WTC11 (cell line): ENCODE results near the gene SETD1B. TPM values are rescaled to one million over a fixed set of nuclear protein-coding genes. Genes with fewer than 3 reads are reported as not detected.

Experiments
- ATAC-seq: fragments of 200-7000 bp; cut with Tn5 transposase; 2 replicates; pipeline ENCODE4 v1.10.0; 2021; ENCODE audit warnings: mild to moderate bottlenecking, moderate library complexity
- CTCF ChIA-PET: fragments of 300-600 bp; sonication (Branson Sonifier 250); formaldehyde crosslinking; loops from one replicate; lab custom pipeline; 2021; ENCODE audit warnings: antibody characterized with exemption; lab: Charles Lee
- POLR2A ChIA-PET: fragments of 350-600 bp; sonication (Branson Sonifier 250); formaldehyde crosslinking; loops from one replicate; lab custom pipeline; 2021; ENCODE audit warnings: antibody characterized with exemption; lab: Charles Lee
- DNase-seq: peaks from one replicate; pipeline ENCODE4 v3.0.0; 2021; ENCODE audit warnings: low spot score
- H3K27ac Mint-ChIP-seq: 2 replicates; pipeline ENCODE4 v1.8.0; 2021; ENCODE audit warnings: mixed read lengths
- H3K27me3 Mint-ChIP-seq: 2 replicates; pipeline ENCODE4 v1.8.0; 2021; ENCODE audit warnings: low read depth, mild to moderate bottlenecking, moderate library complexity, mixed read lengths
- H3K36me3 Mint-ChIP-seq: 2 replicates; pipeline ENCODE4 v1.8.0; 2021; ENCODE audit warnings: mixed read lengths
- H3K4me1 Mint-ChIP-seq: 2 replicates; pipeline ENCODE4 v1.8.0; 2022; ENCODE audit warnings: mixed read lengths
- H3K4me3 Mint-ChIP-seq: 2 replicates; pipeline ENCODE4 v1.8.0; 2021; ENCODE audit warnings: mild to moderate bottlenecking, moderate library complexity, mixed read lengths
- H3K9me3 Mint-ChIP-seq: 2 replicates; pipeline ENCODE4 v1.8.0; 2021; ENCODE audit warnings: mixed read lengths
- CREM ChIP-seq: sonication (generic); formaldehyde crosslinking; IDR thresholded peaks from 2 replicates; pipeline ENCODE4 v1.8.1; 2022; ENCODE audit warnings: mild to moderate bottlenecking, missing genetic modification reagents, moderate library complexity
- FOXP1 ChIP-seq: sonication (generic); formaldehyde crosslinking; IDR thresholded peaks from 2 replicates; pipeline ENCODE4 v1.8.0; 2022; ENCODE audit warnings: missing genetic modification reagents, mild to moderate bottlenecking, moderate library complexity, borderline replicate concordance
- NR3C1 ChIP-seq: sonication (generic); formaldehyde crosslinking; conservative IDR thresholded peaks from 2 replicates; pipeline ENCODE4 v1.8.1; 2023; ENCODE audit warnings: low read depth, mild to moderate bottlenecking, missing genetic modification reagents
- SMAD4 ChIP-seq: sonication (generic); formaldehyde crosslinking; IDR thresholded peaks from 2 replicates; pipeline ENCODE4 v1.8.0; 2022; ENCODE audit warnings: mild to moderate bottlenecking, missing genetic modification reagents
- SP1 ChIP-seq: sonication (generic); formaldehyde crosslinking; conservative IDR thresholded peaks from 2 replicates; pipeline ENCODE4 v1.8.1; 2022; ENCODE audit warnings: missing genetic modification reagents
- TEAD4 ChIP-seq: sonication (generic); formaldehyde crosslinking; IDR thresholded peaks from 2 replicates; pipeline ENCODE4 v1.8.0; 2022; ENCODE audit warnings: mild to moderate bottlenecking, missing genetic modification reagents
- ZNF121 ChIP-seq: sonication (generic); formaldehyde crosslinking; IDR thresholded peaks from 2 replicates; pipeline ENCODE4 v1.8.0; 2023; ENCODE audit warnings: missing genetic modification reagents
- total RNA-seq: library from RNA; stranded (reverse); gene quantifications from 3 replicates; pipeline ENCODE4 v1.2.3, GENCODE V29; 2021
- TF ChIP-seq, protein P1 (sequence below): sonication (generic); formaldehyde crosslinking; IDR thresholded peaks from 2 replicates; pipeline ENCODE4 v1.8.1; 2022; ENCODE audit warnings: mild to moderate bottlenecking, moderate library complexity, missing genetic modification reagents
- TF ChIP-seq, protein P2 (sequence below): fragments of 250-450 bp; sonication (Bioruptor Pico); conservative IDR thresholded peaks from 2 replicates; pipeline ENCODE4 v1.9.0; 2021; ENCODE audit warnings: mild to moderate bottlenecking
- TF ChIP-seq, protein P3 (sequence below): sonication (generic); formaldehyde crosslinking; IDR thresholded peaks from 2 replicates; pipeline ENCODE4 v1.8.1; 2023; ENCODE audit warnings: mild to moderate bottlenecking, missing genetic modification reagents, moderate library complexity
- TF ChIP-seq, protein P4 (sequence below): sonication (generic); formaldehyde crosslinking; IDR thresholded peaks from 2 replicates; pipeline ENCODE4 v1.8.0; 2023; ENCODE audit warnings: missing genetic modification reagents, mild to moderate bottlenecking, borderline replicate concordance
- TF ChIP-seq, protein P5 (sequence below): sonication (generic); formaldehyde crosslinking; IDR thresholded peaks from 2 replicates; pipeline ENCODE4 v1.8.1; 2022; ENCODE audit warnings: low read depth, mild to moderate bottlenecking, moderate library complexity, missing genetic modification reagents, borderline replicate concordance
- TF ChIP-seq, protein P6 (sequence below): fragments of 250-450 bp; sonication (Bioruptor Pico); IDR thresholded peaks from 2 replicates; pipeline ENCODE4 v1.8.0; 2021; ENCODE audit warnings: mild to moderate bottlenecking
- TF ChIP-seq, protein P7 (sequence below): fragments of 250-450 bp; sonication (Bioruptor Pico); IDR thresholded peaks from 2 replicates; pipeline ENCODE4 v1.9.0; 2021; ENCODE audit warnings: mild to moderate bottlenecking
- TF ChIP-seq, protein P8 (sequence below): sonication (generic); formaldehyde crosslinking; IDR thresholded peaks from 2 replicates; pipeline ENCODE4 v1.8.1; 2023; ENCODE audit warnings: mild to moderate bottlenecking, missing genetic modification reagents

The SETD1B gene
- total RNA-seq, 1 experiment from 2014 or later, result 19.5 TPM

DNA sequence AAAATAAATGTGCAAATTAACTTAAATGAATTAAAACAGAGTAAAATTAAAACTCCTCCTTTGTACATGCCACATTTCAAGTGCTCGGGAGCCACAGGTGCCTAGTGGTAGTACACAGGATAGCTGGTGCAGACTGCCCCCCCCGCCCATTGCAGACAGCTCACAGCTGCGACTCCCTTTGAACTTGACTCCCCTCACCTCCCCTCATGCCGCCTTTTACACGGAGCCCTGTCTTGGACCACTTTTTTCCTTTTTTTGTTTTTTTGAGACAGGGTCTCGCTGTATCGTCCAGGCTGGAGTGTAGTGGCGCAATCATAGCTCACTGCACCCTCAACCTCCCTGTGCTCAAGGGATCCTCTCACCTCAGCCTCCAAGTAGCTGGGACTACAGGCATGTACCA, 11.5 kb downstream of the SETD1B start:
- Mint-ChIP-seq H3K36me3 (peaks cover 18% of the 10 kb centered on the region), H3K27ac (no peak overlapping the region), H3K4me1 (peaks cover 23% of the 10 kb centered on the region), H3K9me3 (no peaks in the 10 kb centered on the region), H3K4me3 (no peak overlapping the region), H3K27me3 (no peaks in the 10 kb centered on the region)
- TF ChIP-seq ZNF121 (peak; percentile 60; the same call in 1 of the 2 replicates), SP1 (CRISPR knock-in tag) (no peak)
- TF ChIP-seq, protein P1, sequence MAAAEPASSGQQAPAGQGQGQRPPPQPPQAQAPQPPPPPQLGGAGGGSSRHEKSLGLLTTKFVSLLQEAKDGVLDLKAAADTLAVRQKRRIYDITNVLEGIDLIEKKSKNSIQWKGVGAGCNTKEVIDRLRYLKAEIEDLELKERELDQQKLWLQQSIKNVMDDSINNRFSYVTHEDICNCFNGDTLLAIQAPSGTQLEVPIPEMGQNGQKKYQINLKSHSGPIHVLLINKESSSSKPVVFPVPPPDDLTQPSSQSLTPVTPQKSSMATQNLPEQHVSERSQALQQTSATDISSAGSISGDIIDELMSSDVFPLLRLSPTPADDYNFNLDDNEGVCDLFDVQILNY, result no peak
- DNase-seq (no peak), ATAC-seq (no peak)
- POLR2A ChIA-PET, result interaction anchor here (1.2 kb wide), 1 partner anchor 13 kb away, joined by 3 read pairs; no protein-coding TSS in a partner anchor
- CTCF ChIA-PET, result interaction anchor here (0.9 to 2.0 kb wide), 2 partner anchors 12 to 20 kb away, joined by 3 to 4 read pairs; no protein-coding TSS in a partner anchor

DNA sequence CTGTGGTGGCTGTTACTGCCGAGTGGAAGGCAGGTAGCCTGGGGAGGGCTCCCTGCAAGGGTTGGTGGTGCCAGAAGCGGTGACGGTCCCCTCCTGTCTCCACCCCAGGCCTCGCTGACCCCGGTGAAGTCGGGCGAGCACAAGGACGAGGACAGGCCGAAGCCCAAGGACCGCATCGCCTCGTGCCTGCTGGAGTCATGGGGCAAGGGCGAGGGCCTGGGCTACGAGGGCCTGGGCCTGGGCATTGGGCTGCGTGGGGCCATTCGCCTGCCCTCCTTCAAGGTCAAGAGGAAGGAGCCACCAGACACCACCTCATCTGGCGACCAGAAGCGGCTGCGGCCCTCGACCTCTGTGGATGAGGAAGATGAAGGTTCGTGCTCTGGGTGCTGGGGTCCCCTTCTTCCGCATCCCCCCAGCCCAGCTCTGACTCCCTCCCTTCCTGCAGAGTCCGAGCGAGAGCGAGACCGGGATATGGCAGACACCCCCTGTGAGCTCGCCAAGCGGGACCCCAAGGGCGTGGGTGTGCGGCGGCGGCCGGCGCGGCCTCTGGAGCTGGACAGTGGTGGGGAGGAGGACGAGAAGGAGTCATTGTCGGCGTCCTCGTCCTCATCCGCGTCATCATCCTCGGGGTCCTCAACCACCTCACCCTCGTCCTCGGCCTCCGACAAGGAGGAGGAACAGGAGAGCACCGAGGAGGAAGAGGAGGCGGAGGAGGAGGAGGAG, 13.3 kb downstream of the SETD1B start:
- Mint-ChIP-seq H3K27me3 (no peaks in the 10 kb centered on the region), H3K9me3 (no peaks in the 10 kb centered on the region), H3K27ac (no peak overlapping the region), H3K4me3 (no peak overlapping the region), H3K4me1 (peaks cover 13% of the 10 kb centered on the region), H3K36me3 (peaks cover 23% of the 10 kb centered on the region)
- no peak for ATAC-seq
- ChIA-PET POLR2A (no interaction called here), CTCF (interaction anchor here (1.1 to 1.9 kb wide), 2 partner anchors 12 to 23 kb away, joined by 3 to 4 read pairs; no protein-coding TSS in a partner anchor)
- no peak for DNase-seq
- TF ChIP-seq CREM (CRISPR knock-in tag) (no peak), FOXP1 (CRISPR knock-in tag) (no peak), SP1 (CRISPR knock-in tag) (no peak), NR3C1 (CRISPR knock-in tag) (no peak), SMAD4 (CRISPR knock-in tag) (no peak), TEAD4 (no peak)
- TF ChIP-seq, protein P2, sequence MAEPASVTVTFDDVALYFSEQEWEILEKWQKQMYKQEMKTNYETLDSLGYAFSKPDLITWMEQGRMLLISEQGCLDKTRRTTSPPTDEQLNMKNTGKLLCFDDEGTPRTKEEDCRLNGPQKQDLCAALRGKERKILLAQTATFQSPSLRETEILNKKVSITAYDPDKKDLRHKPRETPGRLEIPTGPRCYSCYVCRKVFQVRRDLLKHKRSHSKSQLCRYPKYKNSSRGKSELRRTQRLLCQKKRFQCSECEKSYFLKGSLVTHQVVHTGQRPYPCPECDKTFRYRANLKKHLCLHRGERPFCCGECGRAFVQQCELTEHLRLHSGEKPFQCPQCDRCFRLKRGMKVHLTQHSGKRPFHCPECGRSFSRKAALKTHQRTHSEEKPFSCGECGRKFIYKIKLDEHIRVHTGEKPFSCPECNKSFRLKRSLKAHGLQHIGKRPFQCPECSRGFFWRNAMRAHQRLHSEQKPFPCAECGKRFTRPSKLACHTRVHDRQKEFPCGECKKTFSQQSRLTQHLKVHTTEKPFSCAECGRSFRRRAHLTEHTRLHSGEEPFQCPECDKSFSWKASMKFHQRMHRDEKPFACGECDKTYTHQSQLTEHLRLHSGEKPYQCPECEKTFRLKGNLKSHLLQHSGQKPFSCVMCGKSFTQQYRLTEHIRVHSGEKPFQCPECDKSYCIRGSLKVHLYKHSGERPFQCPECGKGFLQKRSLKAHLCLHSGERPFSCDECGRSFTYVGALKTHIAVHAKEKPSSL (CRISPR knock-in tag), result no peak
- TF ChIP-seq, protein P3, sequence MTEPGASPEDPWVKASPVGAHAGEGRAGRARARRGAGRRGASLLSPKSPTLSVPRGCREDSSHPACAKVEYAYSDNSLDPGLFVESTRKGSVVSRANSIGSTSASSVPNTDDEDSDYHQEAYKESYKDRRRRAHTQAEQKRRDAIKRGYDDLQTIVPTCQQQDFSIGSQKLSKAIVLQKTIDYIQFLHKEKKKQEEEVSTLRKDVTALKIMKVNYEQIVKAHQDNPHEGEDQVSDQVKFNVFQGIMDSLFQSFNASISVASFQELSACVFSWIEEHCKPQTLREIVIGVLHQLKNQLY (CRISPR knock-in tag), result no peak
- TF ChIP-seq, protein P4, sequence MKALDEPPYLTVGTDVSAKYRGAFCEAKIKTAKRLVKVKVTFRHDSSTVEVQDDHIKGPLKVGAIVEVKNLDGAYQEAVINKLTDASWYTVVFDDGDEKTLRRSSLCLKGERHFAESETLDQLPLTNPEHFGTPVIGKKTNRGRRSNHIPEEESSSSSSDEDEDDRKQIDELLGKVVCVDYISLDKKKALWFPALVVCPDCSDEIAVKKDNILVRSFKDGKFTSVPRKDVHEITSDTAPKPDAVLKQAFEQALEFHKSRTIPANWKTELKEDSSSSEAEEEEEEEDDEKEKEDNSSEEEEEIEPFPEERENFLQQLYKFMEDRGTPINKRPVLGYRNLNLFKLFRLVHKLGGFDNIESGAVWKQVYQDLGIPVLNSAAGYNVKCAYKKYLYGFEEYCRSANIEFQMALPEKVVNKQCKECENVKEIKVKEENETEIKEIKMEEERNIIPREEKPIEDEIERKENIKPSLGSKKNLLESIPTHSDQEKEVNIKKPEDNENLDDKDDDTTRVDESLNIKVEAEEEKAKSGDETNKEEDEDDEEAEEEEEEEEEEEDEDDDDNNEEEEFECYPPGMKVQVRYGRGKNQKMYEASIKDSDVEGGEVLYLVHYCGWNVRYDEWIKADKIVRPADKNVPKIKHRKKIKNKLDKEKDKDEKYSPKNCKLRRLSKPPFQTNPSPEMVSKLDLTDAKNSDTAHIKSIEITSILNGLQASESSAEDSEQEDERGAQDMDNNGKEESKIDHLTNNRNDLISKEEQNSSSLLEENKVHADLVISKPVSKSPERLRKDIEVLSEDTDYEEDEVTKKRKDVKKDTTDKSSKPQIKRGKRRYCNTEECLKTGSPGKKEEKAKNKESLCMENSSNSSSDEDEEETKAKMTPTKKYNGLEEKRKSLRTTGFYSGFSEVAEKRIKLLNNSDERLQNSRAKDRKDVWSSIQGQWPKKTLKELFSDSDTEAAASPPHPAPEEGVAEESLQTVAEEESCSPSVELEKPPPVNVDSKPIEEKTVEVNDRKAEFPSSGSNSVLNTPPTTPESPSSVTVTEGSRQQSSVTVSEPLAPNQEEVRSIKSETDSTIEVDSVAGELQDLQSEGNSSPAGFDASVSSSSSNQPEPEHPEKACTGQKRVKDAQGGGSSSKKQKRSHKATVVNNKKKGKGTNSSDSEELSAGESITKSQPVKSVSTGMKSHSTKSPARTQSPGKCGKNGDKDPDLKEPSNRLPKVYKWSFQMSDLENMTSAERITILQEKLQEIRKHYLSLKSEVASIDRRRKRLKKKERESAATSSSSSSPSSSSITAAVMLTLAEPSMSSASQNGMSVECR (CRISPR knock-in tag), result no peak
- TF ChIP-seq, protein P1, result no peak
- TF ChIP-seq, protein P5, sequence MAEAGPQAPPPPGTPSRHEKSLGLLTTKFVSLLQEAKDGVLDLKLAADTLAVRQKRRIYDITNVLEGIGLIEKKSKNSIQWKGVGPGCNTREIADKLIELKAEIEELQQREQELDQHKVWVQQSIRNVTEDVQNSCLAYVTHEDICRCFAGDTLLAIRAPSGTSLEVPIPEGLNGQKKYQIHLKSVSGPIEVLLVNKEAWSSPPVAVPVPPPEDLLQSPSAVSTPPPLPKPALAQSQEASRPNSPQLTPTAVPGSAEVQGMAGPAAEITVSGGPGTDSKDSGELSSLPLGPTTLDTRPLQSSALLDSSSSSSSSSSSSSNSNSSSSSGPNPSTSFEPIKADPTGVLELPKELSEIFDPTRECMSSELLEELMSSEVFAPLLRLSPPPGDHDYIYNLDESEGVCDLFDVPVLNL, result no peak
- TF ChIP-seq, protein P6, sequence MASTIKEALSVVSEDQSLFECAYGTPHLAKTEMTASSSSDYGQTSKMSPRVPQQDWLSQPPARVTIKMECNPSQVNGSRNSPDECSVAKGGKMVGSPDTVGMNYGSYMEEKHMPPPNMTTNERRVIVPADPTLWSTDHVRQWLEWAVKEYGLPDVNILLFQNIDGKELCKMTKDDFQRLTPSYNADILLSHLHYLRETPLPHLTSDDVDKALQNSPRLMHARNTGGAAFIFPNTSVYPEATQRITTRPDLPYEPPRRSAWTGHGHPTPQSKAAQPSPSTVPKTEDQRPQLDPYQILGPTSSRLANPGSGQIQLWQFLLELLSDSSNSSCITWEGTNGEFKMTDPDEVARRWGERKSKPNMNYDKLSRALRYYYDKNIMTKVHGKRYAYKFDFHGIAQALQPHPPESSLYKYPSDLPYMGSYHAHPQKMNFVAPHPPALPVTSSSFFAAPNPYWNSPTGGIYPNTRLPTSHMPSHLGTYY, result no peak
- TF ChIP-seq, protein P7, sequence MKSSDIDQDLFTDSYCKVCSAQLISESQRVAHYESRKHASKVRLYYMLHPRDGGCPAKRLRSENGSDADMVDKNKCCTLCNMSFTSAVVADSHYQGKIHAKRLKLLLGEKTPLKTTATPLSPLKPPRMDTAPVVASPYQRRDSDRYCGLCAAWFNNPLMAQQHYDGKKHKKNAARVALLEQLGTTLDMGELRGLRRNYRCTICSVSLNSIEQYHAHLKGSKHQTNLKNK (CRISPR knock-in tag), result no peak
- TF ChIP-seq, protein P8, sequence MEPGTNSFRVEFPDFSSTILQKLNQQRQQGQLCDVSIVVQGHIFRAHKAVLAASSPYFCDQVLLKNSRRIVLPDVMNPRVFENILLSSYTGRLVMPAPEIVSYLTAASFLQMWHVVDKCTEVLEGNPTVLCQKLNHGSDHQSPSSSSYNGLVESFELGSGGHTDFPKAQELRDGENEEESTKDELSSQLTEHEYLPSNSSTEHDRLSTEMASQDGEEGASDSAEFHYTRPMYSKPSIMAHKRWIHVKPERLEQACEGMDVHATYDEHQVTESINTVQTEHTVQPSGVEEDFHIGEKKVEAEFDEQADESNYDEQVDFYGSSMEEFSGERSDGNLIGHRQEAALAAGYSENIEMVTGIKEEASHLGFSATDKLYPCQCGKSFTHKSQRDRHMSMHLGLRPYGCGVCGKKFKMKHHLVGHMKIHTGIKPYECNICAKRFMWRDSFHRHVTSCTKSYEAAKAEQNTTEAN (CRISPR knock-in tag), result no peak
